Fibroblast of skin of back (primary cell): ENCODE measurements around the gene S100A16.
"Not testable (repeated sequence)": the region's sequence is repeated elsewhere in the genome, so short reads cannot be mapped to it uniquely, and the experiment has no call there.

ENCODE experiments used
- DNase-seq: peaks from one replicate; pipeline ENCODE4 v3.0.0-alpha.2; 2013

The S100A16 gene

GRCh38 chr1:153615406-153615805, 2.5 kb upstream of the S100A16 start:
- no peak for DNase-seq

- DNase-seq = no peak
These were observed 2.0 kb upstream of the S100A16 start for GRCh38 chr1:153614906-153615305.

- no peak for DNase-seq
These were observed 1.4 kb upstream of the S100A16 start for GRCh38 chr1:153614189-153614900.

- no peak for DNase-seq
These were observed 469 bp upstream of the S100A16 start for GRCh38 chr1:153613406-153613805.

GRCh38 chr1:153612111-153612754, 704 bp downstream of the S100A16 start:
- no peak for DNase-seq

- DNase-seq = no peak
These were observed 1.6 kb downstream of the S100A16 start for GRCh38 chr1:153611356-153611755.

GRCh38 chr1:153610811-153611301, 2.1 kb downstream of the S100A16 start:
- DNase-seq = no peak

GRCh38 chr1:153610334-153610733, 2.6 kb downstream of the S100A16 start:
- DNase-seq = no peak

- DNase-seq = no peak
These were observed 3.4 kb downstream of the S100A16 start for GRCh38 chr1:153609585-153609907.

GRCh38 chr1:153608742-153609584, 4.0 kb downstream of the S100A16 start:
- DNase-seq = peak; percentile 97

GRCh38 chr1:153608089-153608682, 4.8 kb downstream of the S100A16 start:
- peak; percentile 39 for DNase-seq

- no peak for DNase-seq
These were observed 5.6 kb downstream of the S100A16 start for GRCh38 chr1:153607381-153607780.

- no peak for DNase-seq
These were observed 6.7 kb downstream of the S100A16 start for GRCh38 chr1:153606194-153606593.

GRCh38 chr1:153602749-153603148, 10.2 kb downstream of the S100A16 start:
- no peak for DNase-seq

- DNase-seq = no peak
These were observed 13.1 kb downstream of the S100A16 start for GRCh38 chr1:153599847-153600246.

GRCh38 chr1:153598309-153599172, 14.4 kb downstream of the S100A16 start:
- DNase-seq = peak; percentile 58

GRCh38 chr1:153597206-153597605, 15.7 kb downstream of the S100A16 start:
- DNase-seq = peak; percentile 26

- DNase-seq = no peak
These were observed 20.2 kb downstream of the S100A16 start for GRCh38 chr1:153592748-153593147.

- no peak for DNase-seq
These were observed 24.5 kb downstream of the S100A16 start for GRCh38 chr1:153588482-153588881.

- DNase-seq = not testable (repeated sequence)
These were observed 24.9 kb downstream of the S100A16 start for GRCh38 chr1:153588033-153588432.

- DNase-seq = peak; percentile 12
These were observed 25.6 kb downstream of the S100A16 start for GRCh38 chr1:153587314-153587713.

GRCh38 chr1:153586347-153586746, 26.6 kb downstream of the S100A16 start:
- no peak for DNase-seq
